ENCODE data around the gene USP11.

DNA sequence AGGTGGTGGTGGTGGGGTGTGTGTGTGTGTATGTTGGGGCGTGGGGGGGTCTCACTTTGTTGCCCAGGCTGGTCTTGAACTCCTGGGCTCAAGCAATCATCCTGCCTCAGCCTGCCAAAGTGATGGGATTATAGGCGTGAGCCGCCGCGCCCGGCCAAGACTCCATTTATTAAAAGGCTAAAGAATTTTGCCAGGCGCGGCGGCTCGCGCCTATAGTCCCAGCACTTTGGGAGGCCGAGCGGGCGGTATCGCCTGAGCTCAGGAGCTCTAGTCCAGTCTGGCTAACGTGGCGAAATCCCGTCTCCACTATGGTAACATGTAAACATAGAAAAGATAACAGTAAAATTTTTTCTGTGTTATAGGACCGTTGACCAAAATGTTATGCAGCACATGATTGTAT lies 42.9 kb upstream of the USP11 start:
- TF ChIP-seq, protein P1, sequence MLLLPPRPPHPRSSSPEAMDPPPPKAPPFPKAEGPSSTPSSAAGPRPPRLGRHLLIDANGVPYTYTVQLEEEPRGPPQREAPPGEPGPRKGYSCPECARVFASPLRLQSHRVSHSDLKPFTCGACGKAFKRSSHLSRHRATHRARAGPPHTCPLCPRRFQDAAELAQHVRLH (tag by site-specific recombination; IDR thresholded peaks at IDR 0.05) = no peak
- TF ChIP-seq ZNF433 (tag by site-specific recombination; IDR thresholded peaks at IDR 0.05; ENCODE audit: low read depth) = no peak
- TF ChIP-seq KLF16 (tag by site-specific recombination; IDR thresholded peaks at IDR 0.05) = no peak
- TF ChIP-seq, protein P2, sequence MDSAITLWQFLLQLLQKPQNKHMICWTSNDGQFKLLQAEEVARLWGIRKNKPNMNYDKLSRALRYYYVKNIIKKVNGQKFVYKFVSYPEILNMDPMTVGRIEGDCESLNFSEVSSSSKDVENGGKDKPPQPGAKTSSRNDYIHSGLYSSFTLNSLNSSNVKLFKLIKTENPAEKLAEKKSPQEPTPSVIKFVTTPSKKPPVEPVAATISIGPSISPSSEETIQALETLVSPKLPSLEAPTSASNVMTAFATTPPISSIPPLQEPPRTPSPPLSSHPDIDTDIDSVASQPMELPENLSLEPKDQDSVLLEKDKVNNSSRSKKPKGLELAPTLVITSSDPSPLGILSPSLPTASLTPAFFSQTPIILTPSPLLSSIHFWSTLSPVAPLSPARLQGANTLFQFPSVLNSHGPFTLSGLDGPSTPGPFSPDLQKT (IDR thresholded peaks at IDR 0.05; ENCODE audit: borderline replicate concordance, low read depth, low read length) = no peak
- no peak for TF ChIP-seq ZNF10 (tag by site-specific recombination; IDR thresholded peaks at IDR 0.05)
- no peak for TF ChIP-seq ZSCAN30 (tag by site-specific recombination; IDR thresholded peaks at IDR 0.05)
